Activated CD8-positive, alpha-beta memory T cell treated with anti-CD3 and anti-CD28 coated beads, Interleukin-2, amount 50 U/mL, for 1 hour (primary cell): ENCODE measurements around the gene RTP3.
"Not testable (repeated sequence)": the region's sequence is repeated elsewhere in the genome, so short reads cannot be mapped to it uniquely, and the experiment has no call there.

ENCODE experiments used
- DNase-seq: peaks from one replicate; pipeline ENCODE4 v3.0.0-alpha.2; 2020; ENCODE audit errors: extremely low read depth

Gene RTP3

GRCh38 chr3:46491089-46492070 lies 6.4 kb upstream of the RTP3 start:
- no peak for DNase-seq

DNA sequence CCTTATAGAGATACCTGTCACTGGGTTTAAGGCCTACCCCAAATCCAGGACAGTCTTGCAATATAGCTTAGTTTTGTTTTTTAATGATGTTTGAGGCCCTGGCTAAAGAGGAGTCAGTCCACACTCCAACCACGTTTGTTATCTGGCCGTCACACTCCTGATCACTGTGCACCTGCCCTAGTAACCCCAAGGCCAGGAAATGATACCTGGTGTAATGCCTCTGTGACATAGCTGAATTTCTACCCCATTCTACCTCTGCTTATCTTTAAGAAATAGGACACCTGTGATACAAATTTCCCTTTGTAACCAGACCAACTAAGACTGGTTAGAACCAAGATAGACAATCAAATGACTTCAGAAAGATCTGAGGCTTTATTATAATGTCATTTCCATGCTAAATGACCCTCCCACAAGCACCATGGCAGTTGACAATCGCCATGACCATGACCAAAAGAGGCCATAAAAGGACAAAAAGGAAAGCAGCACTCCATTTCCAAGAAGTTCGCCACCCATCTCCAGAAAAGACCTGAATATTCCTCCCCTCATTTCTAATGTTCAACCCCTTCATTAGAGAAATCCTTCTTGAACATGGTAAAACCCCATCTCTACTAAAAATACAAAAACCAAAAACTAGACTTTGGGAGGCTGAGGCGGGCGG lies 4.8 kb upstream of the RTP3 start:
- no peak for DNase-seq

- DNase-seq: not testable (repeated sequence)
Observed at GRCh38 chr3:46494491-46494890, 3.3 kb upstream of the RTP3 start.

DNA sequence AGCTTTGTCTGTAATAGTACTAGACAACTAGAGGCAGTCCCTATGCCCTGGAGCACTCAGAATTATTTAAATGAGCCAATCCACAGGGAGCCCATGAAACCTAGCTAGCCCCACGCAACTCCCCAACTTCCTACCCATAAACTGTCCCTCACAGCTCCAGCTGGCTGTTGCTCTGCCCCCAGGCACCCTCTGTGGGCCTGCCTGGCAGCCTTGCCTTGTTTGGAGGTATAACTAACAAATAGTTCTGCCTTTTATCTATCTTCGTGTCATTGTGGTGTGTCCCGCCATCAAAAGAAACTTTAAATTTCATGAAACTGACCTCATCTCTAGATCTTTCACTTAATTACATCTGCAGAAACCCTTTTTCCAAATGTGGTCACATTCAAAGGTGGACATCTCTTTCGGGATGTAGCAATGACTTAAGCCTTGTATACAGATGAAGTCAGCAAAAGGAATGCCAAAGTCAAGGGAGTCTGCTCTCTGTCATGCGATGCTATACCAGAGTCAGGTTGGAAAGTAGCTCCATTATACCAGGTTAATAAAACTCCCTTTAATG lies 1.8 kb upstream of the RTP3 start:
- no peak for DNase-seq

- DNase-seq: peak; percentile 16
Observed at GRCh38 chr3:46496746-46497555, 825 bp upstream of the RTP3 start.

DNA sequence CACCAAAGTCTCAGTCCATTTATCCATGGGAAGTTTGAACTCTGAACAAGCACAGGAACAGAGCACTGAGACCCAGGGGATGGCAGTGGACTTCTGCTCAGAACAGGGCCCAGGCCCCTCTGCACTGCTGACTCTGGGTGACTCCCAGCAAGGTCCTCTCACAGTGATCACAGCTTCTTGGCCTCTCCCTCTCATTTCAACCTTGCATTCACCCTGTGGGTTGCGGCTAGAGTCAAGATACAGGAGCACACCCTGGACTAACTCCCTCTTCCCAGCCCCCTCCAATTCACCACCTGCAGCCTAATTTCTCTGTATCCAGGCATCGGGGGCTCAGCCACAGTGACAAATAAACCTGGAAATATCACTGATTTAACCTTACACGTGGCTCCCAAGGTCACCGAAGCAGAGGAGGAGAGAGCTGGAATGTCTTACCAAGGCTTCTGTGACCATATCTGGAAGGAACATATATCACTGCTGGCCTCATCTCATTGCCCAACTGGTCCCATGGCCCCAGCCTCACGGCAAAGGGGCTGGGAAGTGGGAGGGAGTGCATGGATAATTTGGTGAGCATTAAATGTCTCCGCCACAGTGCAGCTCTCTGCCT lies 1.2 kb downstream of the RTP3 start:
- no peak for DNase-seq

- DNase-seq: no peak
Observed at GRCh38 chr3:46500656-46501635, 3.2 kb downstream of the RTP3 start.

DNA sequence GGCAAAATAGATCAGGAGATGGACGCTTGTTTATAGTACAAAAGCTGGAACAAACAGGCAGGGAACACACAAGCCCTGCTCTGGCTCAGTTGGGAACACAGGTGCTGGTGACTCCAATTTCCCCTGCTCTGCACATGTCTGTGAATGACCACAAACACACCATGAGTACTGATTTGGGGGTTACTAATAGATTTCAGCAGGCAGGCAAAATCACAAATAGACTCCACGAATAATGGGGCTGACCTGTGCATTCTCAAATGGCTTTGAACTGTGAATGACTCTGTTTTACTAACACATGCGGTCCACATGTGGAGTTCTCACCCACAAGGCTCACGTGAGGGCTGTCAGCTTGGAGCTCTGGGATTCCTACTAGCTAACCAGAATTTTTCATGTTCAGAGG lies 3.9 kb downstream of the RTP3 start:
- no peak for DNase-seq

DNA sequence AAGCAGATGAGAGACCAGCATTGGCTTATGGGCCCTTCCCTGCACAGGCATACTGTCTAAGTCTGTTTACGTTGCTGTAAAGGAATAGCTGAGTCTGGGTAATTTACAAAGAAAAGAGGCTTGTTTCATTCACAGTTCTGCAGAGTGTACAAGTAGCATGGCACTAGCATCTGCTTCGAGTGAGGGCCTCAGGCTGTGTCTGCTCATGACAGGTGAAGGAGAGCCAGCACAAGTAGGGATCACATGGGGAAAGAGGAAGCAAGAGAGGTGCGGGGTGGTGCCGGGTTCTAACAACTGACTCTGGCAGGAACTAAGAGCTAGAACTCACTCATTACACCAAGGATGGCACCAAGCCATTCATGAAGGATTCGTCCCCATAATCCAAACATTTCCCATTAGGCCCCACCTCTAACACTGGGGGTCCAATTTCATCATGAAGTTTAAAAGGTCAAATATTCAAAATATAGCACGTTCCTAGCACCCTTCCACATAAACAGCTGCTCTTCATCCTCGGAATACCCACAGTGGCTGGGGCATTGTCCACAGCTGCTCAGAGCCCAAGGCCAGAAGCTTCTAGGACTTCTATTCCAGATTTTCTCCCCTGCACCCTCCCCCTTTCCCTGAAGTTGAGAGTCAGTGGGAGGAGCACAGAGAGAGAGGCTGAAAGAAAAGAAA lies 5.6 kb downstream of the RTP3 start:
- no peak for DNase-seq

- DNase-seq: no peak
Observed at GRCh38 chr3:46504789-46505188, 7.0 kb downstream of the RTP3 start.

DNA sequence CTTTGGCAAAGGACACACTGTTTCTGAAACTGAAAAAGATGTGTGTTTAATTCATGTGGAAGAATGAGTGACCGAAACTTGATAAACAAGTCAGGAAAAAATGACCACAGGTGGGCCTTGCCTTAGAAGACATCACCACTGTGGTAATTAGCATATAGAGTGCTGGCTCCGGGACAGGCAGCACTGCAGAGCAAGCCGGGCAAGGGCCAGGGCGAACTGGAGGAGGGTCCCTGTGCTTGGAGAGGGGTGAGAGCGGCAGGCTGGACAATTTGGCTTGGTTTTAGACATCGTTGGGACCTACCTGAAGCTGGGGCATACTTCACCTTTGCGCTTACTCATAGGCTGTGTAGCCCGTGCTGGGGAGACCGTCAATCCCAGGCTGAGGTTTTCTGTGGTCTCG lies 8.2 kb downstream of the RTP3 start:
- no peak for DNase-seq

DNA sequence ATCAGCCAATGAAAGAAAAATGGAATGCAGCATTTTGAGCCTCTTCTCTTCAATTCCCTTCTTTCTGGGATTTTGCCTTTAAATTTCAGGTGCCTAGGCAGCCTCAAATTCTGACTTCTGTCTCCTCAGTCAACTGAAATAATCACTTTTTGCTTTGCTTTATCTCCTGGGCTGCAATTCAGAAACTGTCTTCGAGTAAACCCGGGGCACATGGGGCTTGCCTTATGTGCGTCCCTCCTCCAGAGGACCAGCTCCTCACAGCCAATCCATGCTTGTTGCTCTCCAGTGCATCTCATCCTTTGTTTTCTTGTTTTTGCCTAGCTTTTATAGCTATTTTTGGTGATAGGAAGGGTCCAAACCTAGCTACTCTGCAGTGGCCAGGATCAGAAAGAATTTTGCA lies 8.8 kb downstream of the RTP3 start:
- no peak for DNase-seq

DNA sequence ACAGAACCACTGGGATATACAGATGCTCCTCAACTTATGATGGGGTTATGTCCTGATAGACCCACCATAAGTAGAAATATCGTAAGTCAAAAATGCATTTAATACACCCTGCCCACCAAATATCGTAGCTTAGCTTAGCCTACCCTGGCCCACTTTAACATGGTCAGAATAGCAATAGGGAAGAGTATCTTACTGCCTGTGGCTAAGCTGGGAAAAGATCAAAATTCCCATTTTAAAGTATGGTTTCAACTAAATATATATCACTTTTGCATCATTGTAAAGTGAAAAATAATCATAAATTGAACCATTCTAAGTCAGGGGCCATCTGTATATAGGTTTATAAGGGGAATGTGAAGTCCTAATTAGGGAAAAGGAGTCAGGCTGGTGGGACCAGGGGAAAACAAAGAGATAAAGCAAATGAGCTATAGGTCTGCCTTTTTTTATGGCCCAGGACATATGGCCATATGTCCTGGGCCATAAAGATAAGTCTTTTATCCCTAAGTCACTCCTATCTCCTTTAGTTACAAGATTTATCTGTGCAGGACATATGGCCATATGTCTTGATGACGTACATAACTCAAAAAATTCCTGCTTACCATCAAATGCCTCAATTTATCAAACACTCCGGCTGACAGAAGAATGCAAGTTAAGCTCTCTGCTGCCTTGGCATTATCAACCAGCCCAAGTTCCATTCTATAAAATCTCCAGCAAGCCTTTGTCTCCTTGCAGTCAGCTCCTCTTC lies 11.2 kb downstream of the RTP3 start:
- no peak for DNase-seq

GRCh38 chr3:46509661-46510187 lies 11.9 kb downstream of the RTP3 start:
- DNase-seq: no peak

GRCh38 chr3:46512191-46512749 lies 14.5 kb downstream of the RTP3 start:
- DNase-seq: no peak

DNA sequence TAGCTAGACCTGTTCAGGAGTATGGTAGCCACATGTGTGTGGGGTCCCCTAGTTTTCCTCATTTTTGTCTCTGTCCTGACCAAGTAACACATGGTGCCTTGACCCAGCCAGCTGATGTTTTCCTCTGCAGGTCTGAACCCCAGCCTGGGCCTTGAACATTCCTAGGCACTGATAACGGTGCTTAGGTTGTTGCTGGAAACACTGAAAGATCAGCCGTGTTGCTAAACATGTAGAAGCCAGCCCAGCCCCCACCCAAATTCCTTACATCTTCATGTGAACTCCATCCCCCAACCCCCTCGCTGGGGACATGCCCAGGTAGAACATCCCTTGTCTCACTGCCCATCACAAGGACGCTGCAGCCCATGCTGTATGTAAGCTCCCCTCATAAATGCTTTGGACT lies 18.7 kb downstream of the RTP3 start:
- no peak for DNase-seq

DNA sequence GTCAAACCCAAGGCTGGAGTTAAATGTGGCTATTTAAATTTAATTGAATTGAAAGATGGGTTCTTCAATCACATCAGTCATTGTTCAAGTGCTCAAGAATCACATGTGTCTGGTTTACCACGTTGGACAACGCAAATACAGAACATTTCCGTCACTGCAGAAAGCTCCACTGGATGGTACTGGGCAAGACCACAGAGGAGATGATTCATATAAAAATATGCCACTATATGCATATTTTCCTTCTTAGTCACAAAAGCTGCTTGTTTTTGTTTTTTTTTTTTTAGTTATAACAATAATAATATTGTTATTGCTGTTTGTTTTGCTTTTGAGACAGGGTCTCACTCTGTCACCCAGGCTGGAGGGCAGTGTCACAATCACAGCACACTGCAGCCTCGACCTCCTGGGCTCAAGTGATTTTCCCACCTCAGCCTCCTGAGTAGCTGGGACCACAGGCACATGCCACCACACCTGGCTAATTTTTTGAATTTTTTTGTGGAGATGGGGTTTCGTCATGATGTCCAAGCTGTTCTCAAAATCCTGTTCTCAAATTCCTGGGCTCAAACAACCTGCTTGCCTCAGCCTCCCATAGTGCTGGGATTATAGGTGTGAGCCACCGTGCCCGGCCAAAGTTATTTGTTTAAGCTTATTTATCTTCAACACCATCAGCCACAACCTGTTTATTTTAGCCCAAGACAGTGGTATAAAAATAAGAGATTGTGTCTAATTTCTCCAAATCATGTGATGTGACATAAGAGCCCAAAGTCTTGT lies 19.4 kb downstream of the RTP3 start:
- no peak for DNase-seq

DNA sequence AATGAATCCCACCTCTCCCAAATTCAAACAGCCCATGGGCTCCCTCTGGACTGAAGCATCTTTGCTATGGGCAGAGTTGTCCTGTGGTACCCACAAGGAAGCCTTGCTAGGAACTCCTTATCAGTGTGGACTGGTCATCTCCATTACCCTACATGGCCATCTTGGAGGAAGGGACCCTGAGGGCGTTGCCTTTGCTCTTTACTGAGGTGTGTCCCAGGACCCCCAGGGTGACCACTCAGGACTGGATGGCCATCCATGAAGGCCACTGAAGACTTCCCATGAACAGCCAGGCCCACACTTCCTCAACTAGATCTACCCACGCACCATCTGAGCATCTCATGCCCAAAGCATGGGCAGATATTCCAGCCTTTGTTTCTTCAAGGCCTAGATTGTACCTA lies 20.0 kb downstream of the RTP3 start:
- no peak for DNase-seq
